ENCODE results near the gene ARHGAP26.

Gene ARHGAP26

GRCh38 chr5:142753116-142753631 lies 17.0 kb upstream of the ARHGAP26 start:
- no peak for DNase-seq (ENCODE audit: low spot score)

GRCh38 chr5:142754031-142754430 lies 16.1 kb upstream of the ARHGAP26 start:
- DNase-seq (ENCODE audit: low spot score): no peak

- no peak for DNase-seq (ENCODE audit: low spot score)
These were observed 13.6 kb upstream of the ARHGAP26 start for GRCh38 chr5:142756576-142756975.

DNA sequence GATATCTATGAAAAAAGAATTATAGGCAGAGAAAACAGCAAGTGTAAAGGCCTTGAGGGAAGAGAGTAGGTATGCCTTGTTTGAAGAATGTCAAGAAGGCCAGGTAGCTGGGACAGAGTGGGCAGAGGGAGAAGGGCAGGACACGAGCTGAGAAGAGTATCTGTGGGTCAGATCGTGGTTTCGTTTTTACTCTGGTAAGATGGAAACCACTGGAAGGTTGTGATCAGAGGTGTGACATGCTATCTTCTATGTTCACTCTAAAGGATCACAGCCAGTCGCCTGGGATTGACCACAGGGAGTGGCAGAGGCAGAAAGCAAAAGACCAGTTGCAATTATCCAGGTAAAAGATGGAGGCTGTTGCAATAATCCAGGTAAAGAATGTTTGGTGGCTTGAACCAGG lies 12.6 kb upstream of the ARHGAP26 start:
- DNase-seq (ENCODE audit: low spot score): no peak

GRCh38 chr5:142758062-142758795 lies 11.9 kb upstream of the ARHGAP26 start:
- no peak for DNase-seq (ENCODE audit: low spot score)

GRCh38 chr5:142758796-142759145 lies 11.4 kb upstream of the ARHGAP26 start:
- DNase-seq (ENCODE audit: low spot score): no peak

GRCh38 chr5:142763701-142764100 lies 6.5 kb upstream of the ARHGAP26 start:
- no peak for DNase-seq (ENCODE audit: low spot score)

DNA sequence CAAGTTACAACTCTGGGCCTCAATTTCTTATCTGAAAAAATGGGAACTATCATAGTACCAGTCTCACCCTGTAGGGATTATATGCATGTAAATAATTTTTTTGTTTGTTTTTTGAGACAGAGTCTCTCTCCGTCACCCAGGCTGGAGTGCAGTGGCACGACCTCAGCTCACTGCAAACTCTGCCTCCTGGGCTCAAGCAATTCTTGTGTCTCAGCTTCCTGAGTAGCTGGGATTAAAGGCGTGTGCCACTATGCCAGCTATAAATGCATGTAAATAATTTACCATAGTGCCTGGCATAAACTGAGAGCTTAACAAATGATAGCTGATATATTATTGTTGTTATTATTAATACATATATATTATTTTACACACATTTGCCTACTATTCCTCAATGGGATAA lies 3.0 kb upstream of the ARHGAP26 start:
- no peak for DNase-seq (ENCODE audit: low spot score)

GRCh38 chr5:142767911-142768310 lies 2.3 kb upstream of the ARHGAP26 start:
- DNase-seq (ENCODE audit: low spot score): no peak

DNA sequence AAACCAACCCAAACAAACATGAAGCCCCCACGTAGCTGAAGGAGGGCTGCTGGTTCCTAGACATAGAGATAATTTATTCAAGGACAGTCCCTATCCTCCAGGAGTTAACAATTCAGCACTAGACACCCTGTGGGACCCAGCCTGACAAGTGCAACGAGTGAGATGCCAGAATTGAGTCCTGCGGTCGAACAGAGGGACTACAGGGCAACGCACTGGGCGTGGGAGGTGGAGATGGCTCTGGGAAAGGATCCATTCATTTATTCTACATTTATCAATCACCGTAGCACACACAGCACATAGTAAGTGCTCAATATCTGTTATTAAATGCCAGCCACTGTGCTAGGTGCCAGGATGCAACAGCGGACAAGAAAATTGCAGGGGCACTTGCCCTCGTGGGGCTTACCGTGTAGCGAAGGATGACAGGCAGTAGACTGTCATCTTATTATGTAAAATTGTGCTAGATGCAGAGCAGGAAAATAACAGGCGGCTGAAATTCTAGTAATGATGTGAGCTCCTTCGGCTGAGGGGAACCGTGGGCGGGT lies 855 bp upstream of the ARHGAP26 start:
- DNase-seq (ENCODE audit: low spot score): no peak

GRCh38 chr5:142770650-142771609 lies 753 bp downstream of the ARHGAP26 start:
- peak; percentile 67 for DNase-seq (ENCODE audit: low spot score)

GRCh38 chr5:142771666-142772065 lies 1.5 kb downstream of the ARHGAP26 start:
- no peak for DNase-seq (ENCODE audit: low spot score)

DNA sequence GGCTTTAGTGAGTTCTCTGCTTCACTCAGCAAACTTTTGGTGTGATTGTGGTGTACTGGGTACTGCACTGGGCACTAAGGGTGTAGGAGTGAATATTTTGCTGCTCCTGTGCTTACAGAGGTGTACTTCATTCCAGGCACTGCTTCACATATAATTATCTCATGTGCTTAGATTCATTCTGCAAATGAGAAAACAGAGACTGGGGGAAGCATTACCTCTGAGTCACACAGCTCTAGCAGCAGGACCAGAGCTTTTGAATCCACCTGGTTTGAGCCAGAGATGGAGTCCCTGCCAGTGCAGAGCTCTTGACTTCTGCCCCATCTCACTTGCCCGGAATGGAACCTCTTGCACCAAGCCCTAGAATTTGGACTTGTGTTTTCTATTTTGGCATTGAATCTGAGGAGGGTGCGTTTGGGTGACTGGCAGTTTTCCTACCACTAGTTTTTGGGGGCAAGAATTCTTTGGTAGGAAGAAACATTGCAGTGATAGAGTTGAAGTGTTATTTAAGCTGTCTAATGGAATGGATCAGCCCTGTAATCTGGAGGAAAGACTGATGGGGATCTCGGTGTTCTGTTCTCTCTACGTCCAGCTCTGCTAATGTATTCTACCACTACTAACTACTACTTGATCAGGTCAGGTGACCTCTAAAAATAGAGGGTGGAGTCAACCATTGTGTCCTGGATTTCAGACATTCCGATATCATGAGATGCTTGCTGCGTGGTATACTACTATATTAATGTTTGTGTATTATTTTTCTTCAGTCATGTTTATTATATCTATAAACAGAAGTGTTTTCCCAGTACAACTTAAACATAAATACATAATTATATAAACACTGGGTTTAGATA lies 2.5 kb downstream of the ARHGAP26 start:
- DNase-seq (ENCODE audit: low spot score): no peak

DNA sequence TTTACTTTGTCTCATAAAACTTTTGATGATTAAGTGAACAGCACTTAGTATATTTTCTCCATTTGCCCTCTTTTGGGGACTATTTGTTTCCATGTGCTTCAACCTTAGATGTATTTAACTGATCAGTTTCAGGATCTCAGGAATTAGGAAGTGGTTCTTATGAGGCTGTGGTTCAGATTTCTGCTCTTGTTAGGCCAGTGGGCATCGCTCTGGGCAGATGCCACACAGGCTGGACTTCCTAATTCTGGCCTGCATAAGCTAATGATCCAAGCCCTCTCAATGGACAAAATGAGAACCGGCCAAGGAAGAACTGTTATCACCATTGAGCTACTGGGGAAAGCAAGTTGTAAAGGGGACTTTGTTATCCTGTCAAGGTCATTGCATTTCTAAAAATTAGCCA lies 6.9 kb downstream of the ARHGAP26 start:
- no peak for DNase-seq (ENCODE audit: low spot score)

- no peak for DNase-seq (ENCODE audit: low spot score)
These were observed 7.7 kb downstream of the ARHGAP26 start for GRCh38 chr5:142777850-142778249.

- DNase-seq (ENCODE audit: low spot score): no peak
These were observed 9.1 kb downstream of the ARHGAP26 start for GRCh38 chr5:142779163-142779840.

DNA sequence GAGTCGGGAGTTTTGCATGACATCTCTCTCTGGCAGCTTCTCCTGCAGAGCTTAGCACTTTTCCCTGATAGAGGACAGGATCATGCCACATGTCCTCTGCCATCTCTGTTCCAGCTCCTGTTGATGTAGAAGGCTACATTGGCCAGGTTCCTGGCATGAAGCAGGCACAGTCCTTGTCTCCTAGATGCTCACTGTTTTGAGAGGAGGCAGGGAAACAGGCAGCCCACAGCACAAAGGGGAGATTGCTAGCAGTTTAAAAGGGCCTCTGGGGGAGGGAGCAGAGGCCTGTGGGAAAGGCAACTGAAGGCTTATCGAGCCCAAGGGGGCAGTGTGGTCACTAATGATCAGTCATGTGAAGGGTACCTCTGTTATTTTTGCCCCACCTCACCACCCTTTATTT lies 10.7 kb downstream of the ARHGAP26 start:
- no peak for DNase-seq (ENCODE audit: low spot score)

- no peak for DNase-seq (ENCODE audit: low spot score)
These were observed 12.9 kb downstream of the ARHGAP26 start for GRCh38 chr5:142782976-142783530.

DNA sequence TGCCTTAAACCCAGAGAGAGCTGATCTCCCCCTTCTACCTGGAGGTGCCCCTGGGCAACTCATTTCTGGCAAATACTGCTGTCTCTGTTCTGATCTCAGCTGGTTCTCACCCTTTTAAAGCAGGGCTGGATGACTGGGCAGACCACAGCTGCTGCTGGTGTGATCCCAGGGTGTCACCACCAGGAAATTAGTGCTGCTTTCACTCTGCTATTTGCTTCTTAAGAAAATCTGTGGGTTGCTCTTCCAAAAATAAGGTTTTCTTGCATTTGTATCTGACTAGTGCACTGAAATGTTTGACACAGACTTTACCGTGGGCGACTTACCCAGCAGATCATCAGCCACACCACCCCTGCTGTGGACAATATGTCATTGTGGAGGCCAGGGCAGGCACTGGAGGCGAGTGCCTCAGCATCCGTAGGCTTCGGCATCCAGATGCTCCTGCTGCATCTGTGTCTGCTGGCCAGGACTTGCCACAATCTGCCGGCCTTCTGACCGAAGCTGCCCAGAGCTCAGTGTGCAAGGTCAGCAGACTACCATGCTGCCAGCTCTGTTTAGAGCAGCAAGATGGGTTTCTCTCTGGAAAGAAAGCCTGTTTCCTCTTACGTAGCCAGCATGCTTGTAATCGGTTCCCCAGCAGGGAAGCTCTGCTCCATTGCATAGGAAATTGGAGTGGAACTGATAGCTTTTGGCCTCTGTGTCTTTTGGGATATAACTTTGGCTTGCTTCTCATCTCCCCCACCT lies 13.6 kb downstream of the ARHGAP26 start:
- no peak for DNase-seq (ENCODE audit: low spot score)

DNA sequence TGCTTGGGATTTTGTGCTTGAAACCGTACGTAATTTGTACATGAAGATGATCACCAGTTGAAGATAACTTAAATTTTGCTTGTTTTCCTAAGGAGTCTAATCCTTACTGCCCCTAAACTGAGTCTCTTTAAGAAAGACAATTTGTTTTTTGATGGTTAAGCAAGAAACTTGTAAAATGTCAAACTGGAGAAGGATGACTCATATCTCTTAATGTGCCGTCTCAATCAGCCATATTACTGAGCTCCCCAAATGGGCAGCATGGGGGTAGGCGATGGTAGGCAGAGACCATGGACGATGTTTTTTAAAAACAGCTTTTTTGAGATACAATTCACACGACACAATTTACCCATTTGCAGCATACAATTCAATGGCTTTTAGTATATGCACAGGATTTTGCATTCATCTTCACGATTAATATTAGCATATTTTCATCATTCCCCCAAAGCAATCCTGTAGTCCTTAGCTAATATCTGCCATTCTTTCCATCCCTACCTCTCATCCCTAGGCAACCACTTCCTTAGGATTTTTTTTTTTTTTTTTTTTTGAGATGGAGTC lies 14.3 kb downstream of the ARHGAP26 start:
- DNase-seq (ENCODE audit: low spot score): no peak

Data from LoVo (cell line).